Endometrium (tissue), 2 donors: ENCODE measurements around the gene EXOSC10.
"Not testable (repeated sequence)": the region's sequence is repeated elsewhere in the genome, so short reads cannot be mapped to it uniquely, and the experiment has no call there.

Experiments used
- FAIRE-seq: peaks from 2 replicates; lab custom pipeline; 2012; peaks lifted over from hg19 to GRCh38; lab: Jason Lieb, UNC
- donor health status: control.
- donor health status: control.

The EXOSC10 gene

GRCh38 chr1:11044086-11044848 lies 55.4 kb downstream of the EXOSC10 start:
- FAIRE-seq = no peak

GRCh38 chr1:11042995-11043874 lies 56.4 kb downstream of the EXOSC10 start:
- FAIRE-seq = no peak

DNA sequence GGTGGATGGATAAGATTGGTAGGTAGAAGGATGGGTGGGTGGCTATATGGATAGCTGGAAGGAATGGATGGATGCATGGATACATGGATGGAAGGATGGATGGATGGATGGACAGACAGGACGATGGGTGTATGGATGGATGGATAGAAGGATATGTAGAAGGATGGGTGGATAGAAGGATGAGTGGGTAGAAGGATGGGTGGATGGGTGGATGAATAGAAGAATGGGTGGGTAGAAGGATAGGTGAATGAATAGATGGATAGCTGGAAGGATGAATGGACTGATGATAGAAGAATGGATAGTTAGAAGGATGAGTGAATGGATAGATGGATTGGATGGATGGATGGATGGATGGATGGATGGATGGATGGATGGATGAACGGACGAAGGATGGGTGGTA lies 57.6 kb downstream of the EXOSC10 start:
- no peak for FAIRE-seq

GRCh38 chr1:11041048-11041447 lies 58.6 kb downstream of the EXOSC10 start:
- no peak for FAIRE-seq

GRCh38 chr1:11040105-11040429 lies 59.6 kb downstream of the EXOSC10 start:
- not testable (repeated sequence) for FAIRE-seq

DNA sequence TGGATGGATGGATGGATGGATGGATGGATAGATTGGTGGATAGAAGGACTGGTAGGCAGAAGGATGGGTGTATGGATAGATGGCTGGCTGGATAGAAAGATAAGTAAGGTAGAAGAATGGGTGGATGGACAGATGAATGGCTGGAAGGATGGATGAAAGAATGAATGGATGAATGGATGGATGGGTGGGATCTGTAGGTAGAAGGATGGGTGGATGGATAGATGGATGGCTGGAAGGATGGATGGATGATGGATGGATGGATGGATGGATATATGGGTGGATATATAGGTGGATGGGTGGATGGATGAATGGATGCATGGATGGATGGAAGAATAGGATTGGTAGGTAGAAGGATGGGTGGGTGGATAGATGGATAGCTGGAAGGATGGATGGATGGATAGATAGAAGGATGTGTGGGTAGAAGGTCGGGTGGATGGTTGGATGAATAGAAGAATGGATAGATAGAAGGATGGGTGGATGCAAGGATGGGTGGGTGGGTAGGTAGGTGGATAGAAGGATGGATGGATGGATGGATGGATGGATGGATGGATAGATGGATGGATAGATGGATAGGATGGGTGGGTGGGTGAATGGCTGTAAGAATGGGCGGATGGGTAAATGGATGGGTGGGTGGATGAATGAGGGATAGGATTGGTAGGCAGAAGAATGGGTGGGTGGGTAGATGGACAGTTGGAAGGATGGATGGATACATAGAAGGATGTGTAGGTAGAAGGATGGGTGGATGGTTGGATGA lies 60.1 kb downstream of the EXOSC10 start:
- FAIRE-seq = no peak

DNA sequence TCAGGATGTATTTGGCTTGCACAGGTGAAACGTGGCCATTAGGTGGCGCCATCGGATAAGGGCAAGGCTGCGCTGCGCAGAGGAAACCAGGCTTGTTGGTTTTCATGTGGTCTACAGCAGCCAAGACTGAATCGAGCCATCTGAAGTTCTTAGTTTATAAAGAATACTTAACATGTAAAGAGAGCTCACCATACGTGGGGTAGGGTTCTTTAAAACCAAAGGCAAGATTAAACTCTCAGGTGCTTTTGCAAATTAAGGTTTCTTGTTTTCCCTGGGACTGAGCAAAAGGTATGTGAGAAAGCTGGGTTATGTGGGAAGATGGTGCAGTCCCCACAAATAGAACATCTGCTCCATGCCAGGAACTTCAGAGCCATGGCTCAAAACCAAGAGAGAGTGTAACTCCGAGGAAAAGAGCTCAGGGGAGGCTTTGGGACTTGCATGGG lies 61.9 kb downstream of the EXOSC10 start:
- FAIRE-seq = peak; percentile 90

- FAIRE-seq = not testable (repeated sequence)
Measured at GRCh38 chr1:11037019-11037739, 62.5 kb downstream of the EXOSC10 start.

- no peak for FAIRE-seq
Measured at GRCh38 chr1:11031624-11032262, 67.9 kb downstream of the EXOSC10 start.

DNA sequence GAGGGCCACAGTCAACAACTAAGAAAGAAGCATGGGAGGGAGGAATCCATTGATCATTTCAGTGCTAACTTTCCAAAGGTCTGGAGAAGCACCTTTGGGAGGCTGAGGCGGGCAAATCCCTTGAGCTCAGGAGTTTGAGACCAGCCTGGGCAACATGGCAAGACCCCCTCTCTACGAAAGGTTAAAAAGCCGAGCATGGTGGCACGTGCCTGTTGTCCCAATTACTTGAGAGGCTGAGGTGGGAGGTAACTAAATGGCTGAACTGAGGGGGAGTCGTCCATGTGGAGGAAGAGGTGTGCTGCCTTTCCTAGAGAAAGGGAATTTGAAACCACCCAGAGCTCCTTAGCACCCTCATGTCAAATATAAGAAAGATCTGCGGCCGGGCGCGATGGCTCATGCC lies 68.8 kb downstream of the EXOSC10 start:
- no peak for FAIRE-seq

DNA sequence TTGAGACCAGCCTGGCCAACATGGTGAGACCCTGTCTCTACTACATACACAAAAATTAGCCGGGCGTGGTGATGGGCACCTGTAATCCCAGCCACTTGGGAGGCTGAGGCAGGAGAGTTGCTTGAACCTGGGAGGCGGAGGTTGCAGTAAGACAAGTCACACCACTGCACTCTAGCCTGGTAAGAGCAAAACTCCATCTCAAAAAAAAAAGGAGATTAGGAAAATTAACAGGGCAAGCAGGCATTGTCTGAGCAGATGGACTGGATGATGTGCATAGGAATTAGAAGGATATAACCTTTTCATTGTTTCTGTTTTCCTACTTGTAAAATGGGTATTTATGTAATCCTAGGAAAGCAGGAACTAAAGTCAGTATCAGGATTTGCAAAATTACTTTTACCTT lies 71.7 kb downstream of the EXOSC10 start:
- no peak for FAIRE-seq

GRCh38 chr1:11027316-11027715 lies 72.4 kb downstream of the EXOSC10 start:
- no peak for FAIRE-seq

GRCh38 chr1:11026903-11027302 lies 72.8 kb downstream of the EXOSC10 start:
- no peak for FAIRE-seq

DNA sequence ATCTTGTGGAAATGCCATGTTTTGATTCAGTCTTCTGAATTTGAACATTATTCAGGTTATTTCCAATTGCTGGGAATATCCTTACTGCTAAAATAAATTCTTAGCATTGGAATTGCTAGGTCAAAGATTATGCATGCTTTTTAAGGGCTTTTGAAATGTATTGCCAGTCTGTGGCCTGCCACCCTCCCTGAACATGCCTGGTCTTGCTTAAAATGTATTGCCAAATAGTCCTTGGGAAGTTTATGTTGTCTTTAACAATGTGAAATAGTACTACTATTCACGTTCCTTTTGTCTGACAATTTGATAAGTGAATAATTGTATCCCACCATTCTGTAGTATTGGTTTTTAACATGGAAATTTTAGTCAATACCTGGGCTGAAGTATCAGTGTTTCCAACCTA lies 73.6 kb downstream of the EXOSC10 start:
- no peak for FAIRE-seq

DNA sequence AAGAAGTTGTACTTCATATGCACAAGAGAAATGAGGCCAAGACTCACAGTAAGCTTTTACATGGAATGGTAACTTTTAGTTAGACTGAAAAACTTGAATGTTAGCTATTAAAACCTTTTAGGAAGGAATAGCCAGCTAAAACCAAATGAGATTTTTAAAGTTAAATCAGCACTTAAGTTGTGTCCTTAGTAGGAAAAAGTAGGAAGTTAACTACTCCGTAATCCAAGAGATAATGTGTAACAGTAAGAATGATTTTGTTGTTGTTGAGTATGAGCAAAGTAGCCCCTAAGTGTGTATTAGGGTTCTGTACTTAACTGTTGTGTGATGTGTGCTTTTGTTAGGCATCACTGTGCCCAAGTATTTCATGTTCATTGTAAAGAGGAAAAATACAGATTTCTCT lies 74.1 kb downstream of the EXOSC10 start:
- FAIRE-seq = no peak

GRCh38 chr1:11024874-11025203 lies 74.8 kb downstream of the EXOSC10 start:
- FAIRE-seq = no peak

GRCh38 chr1:11024154-11024873 lies 75.4 kb downstream of the EXOSC10 start:
- no peak for FAIRE-seq

DNA sequence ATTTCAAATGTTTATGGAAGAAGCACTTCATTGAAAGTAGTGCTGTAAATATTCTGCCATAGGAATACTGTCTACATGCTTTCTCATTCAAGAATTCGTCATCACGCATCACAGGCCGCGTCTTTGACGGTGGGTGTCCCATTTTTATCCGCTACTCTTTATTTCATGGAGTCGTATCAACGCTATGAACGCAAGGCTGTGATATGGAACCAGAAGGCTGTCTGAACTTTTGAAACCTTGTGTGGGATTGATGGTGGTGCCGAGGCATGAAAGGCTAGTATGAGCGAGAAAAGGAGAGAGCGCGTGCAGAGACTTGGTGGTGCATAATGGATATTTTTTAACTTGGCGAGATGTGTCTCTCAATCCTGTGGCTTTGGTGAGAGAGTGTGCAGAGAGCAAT lies 76.5 kb downstream of the EXOSC10 start:
- FAIRE-seq = no peak

DNA sequence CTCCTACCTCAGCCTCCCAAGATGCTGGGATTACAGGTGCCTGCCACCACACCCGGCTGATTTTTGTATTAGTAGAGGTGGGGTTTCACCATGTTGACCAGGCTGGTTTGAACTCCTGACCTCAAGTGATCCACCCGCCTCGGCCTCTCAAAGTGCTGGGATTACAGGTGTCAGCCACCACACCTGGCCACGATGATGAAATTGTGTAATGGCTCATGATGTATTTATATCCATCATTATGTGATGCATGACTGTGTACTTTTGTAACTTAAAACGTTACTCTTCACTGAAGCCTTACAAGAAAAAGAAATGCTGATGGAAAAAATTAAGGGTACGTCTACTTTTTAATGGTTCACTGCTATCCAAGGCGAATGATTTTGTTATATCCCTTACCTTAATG lies 79.7 kb downstream of the EXOSC10 start:
- FAIRE-seq = no peak

- not testable (repeated sequence) for FAIRE-seq
Measured at GRCh38 chr1:11019358-11019757, 80.3 kb downstream of the EXOSC10 start.
